B cell (primary cell): ENCODE measurements around the gene LGALS14. TPM values are rescaled to one million over a fixed set of nuclear protein-coding genes. Genes with fewer than 3 reads are reported as not detected.

Experiments
- ATAC-seq: fragments of 200-7000 bp; cut with Tn5 transposase; one replicate; pipeline ENCODE4 v1.10.0; 2021; ENCODE audit warnings: low read depth, mild to moderate bottlenecking, moderate number of reproducible peaks, moderate library complexity
- CTCF ChIA-PET: fragments of 350-600 bp; sonication (Branson Sonifier 250); formaldehyde crosslinking; loops from one replicate; lab custom pipeline; 2021; ENCODE audit warnings: antibody characterized with exemption, inconsistent platforms; lab: Charles Lee
- POLR2A ChIA-PET: fragments of 350-600 bp; sonication (Branson Sonifier 250); formaldehyde crosslinking; loops from one replicate; lab custom pipeline; 2021; ENCODE audit warnings: antibody characterized with exemption; lab: Charles Lee
- DNase-seq: peaks from one replicate; pipeline ENCODE4 v3.0.0; 2013
- H2AFZ ChIP-seq: 2 replicates; pipeline ENCODE4 v1.6.1; 2012; ENCODE audit warnings: mild to moderate bottlenecking, low read depth, low read length; ENCODE audit not compliant: insufficient read depth, poor library complexity, severe bottlenecking
- H3K27ac ChIP-seq, 2 donors: 1 replicate in 1 of 2; 2 replicates in 1 of 2; pipeline ENCODE4 v1.5.1; 2012 to 2013; ENCODE audit warnings: low read length in 2 of 2, mild to moderate bottlenecking in 2 of 2, moderate library complexity in 1 of 2
- H3K27me3 ChIP-seq, 4 experiments: fragments of 200-600 bp in 1 of 4; sonication (generic) in 1 of 4; replicated peaks in 1 of 4; 1 replicate in 2 of 4; 2 replicates in 2 of 4; pipeline versions ENCODE4 v1.6.1 to v1.7.0; 2013 to 2016; ENCODE audit warnings: low read length in 3 of 4, mild to moderate bottlenecking in 2 of 4, mixed read lengths in 1 of 4, moderate library complexity in 1 of 4; ENCODE audit not compliant: insufficient read depth in 4 of 4, control insufficient read depth in 3 of 4; ENCODE audit errors: control extremely low read depth in 1 of 4
- H3K36me3 ChIP-seq, 2 experiments: replicated peaks in 1 of 2; 1 replicate in 1 of 2; 2 replicates in 1 of 2; pipeline versions ENCODE4 v1.6.1 to v1.7.1; 2013; ENCODE audit warnings: low read length in 1 of 2; ENCODE audit not compliant: insufficient read depth in 2 of 2, control insufficient read depth in 1 of 2; ENCODE audit errors: control extremely low read depth in 1 of 2, extremely low read depth in 1 of 2
- H3K4me1 ChIP-seq, 2 donors: fragments of 200-600 bp in 1 of 2; sonication (generic) in 1 of 2; 1 replicate in 1 of 2; 2 replicates in 1 of 2; pipeline versions ENCODE4 v1.5.1 to v1.6.1; 2013 to 2017; ENCODE audit warnings: low read length in 2 of 2; ENCODE audit not compliant: control insufficient read depth in 2 of 2, insufficient read depth in 2 of 2
- H3K4me2 ChIP-seq: replicated peaks from 2 replicates; pipeline ENCODE3; 2012; ENCODE audit warnings: mild to moderate bottlenecking, low read depth, low read length; ENCODE audit not compliant: poor library complexity, severe bottlenecking
- H3K4me3 ChIP-seq, 5 experiments: fragments of 200-600 bp in 1 of 5; sonication (generic) in 1 of 5; 1 replicate in 3 of 5; 2 replicates in 2 of 5; pipeline versions ENCODE4 v1.5.1 to v1.7.0; 2011 to 2016; ENCODE audit warnings: low read length in 4 of 5, mild to moderate bottlenecking in 4 of 5, low read depth in 2 of 5, control low read depth in 1 of 5, moderate library complexity in 1 of 5; ENCODE audit not compliant: insufficient read depth in 1 of 5; ENCODE audit errors: control extremely low read depth in 1 of 5, extremely low read depth in 1 of 5
- H3K79me2 ChIP-seq: fragments of 200-600 bp; sonication (generic); one replicate; pipeline ENCODE4 v1.6.0; 2016; ENCODE audit warnings: low read length; ENCODE audit not compliant: control insufficient read depth, insufficient read depth
- H3K9ac ChIP-seq: fragments of 200-600 bp; sonication (generic); 2 replicates; pipeline ENCODE4 v1.6.1; 2017; ENCODE audit warnings: mild to moderate bottlenecking, low read length, moderate library complexity
- H3K9me3 ChIP-seq, 3 donors: one replicate each; pipeline versions ENCODE4 v1.6.1 to v1.7.1; 2013; ENCODE audit warnings: low read length in 2 of 3; ENCODE audit not compliant: control insufficient read depth in 2 of 3, insufficient read depth in 1 of 3; ENCODE audit errors: control extremely low read depth in 1 of 3
- H4K20me1 ChIP-seq: 2 replicates; pipeline ENCODE4 v1.6.0; 2012; ENCODE audit warnings: mild to moderate bottlenecking, low read length; ENCODE audit not compliant: insufficient read depth, control insufficient read depth, poor library complexity, severe bottlenecking
- H3K27ac Mint-ChIP-seq: one replicate; pipeline ENCODE4 v1.8.0; 2021; ENCODE audit warnings: mixed read lengths
- H3K27me3 Mint-ChIP-seq: one replicate; pipeline ENCODE4 v1.8.0; 2021; ENCODE audit warnings: mixed read lengths
- H3K4me1 Mint-ChIP-seq: one replicate; pipeline ENCODE4 v1.8.0; 2021; ENCODE audit warnings: mixed read lengths
- H3K4me3 Mint-ChIP-seq: one replicate; pipeline ENCODE4 v1.8.0; 2021; ENCODE audit warnings: mixed read lengths
- H3K9me3 Mint-ChIP-seq: one replicate; pipeline ENCODE4 v1.8.0; 2022; ENCODE audit warnings: mixed read lengths; ENCODE audit not compliant: insufficient read depth
- EZH2 ChIP-seq: IDR thresholded peaks from 2 replicates; pipeline ENCODE4 v1.6.1; 2012; ENCODE audit warnings: borderline replicate concordance, low read depth, mild to moderate bottlenecking, moderate library complexity, low read length; ENCODE audit not compliant: insufficient read depth, poor library complexity, severe bottlenecking
- WGBS: methylation state at CpG from one replicate; pipeline ENCODE4 v1.1.5; 2013; ENCODE audit warnings: missing lambda C conversion rate; ENCODE audit not compliant: insufficient coverage; 5-methylcytosine and 5-hydroxymethylcytosine counted together
- intact Hi-C: fragments of 100-400 bp; cut with micrococcal nuclease; formaldehyde crosslinking; loops from one replicate; pipeline ENCODE4 v1.10.0; 2022
- polyA plus RNA-seq: library from polyadenylated mRNA; depleted of rRNA; stranded (reverse); fragments of >200 nt; gene quantifications from 2 replicates; pipeline ENCODE4 v1.2.3, GENCODE V29; 2012
- total RNA-seq, 2 donors: library from RNA; stranded (reverse); fragments of 120-200 nt in 1 of 2; gene quantifications; 1 replicate in 1 of 2; 2 replicates in 1 of 2; pipeline versions ENCODE4 v1.2.3 to v1.2.4, GENCODE V29; 2013 to 2022
- TF ChIP-seq, protein P1 (sequence below): fragments of 200-600 bp; IDR thresholded peaks from one replicate; pipeline ENCODE4 v1.8.0; 2022; ENCODE audit warnings: antibody characterized with exemption, mild to moderate bottlenecking

Gene LGALS14
- total and polyA plus RNA-seq, 2 donors (not counting 1 experiment from before 2014, with no cell fraction given) = not detected

DNA sequence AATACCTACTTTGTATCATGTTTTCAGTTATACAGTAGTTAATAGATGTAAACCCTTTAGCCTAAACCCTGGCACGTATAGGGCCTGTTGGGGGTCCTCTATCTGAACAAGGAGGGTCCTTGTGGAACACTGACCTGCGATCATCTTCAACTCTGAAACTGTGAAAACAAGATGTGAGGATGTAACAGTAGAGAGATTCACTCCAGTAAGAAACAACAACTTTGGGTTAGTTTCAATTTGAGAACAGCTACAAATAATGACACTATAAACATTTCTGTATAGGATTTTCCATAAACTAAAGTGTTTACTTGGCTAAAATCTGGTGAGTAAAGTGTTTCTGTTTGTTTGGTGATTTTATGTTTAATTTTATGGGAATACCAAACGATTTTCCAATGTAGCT lies 31.4 kb downstream of the LGALS14 start:
- ATAC-seq (no peak), DNase-seq (no peak)
- Histone ChIP-seq H2AFZ (no peak overlapping the region), H3K9me3 (no peaks in the 10 kb centered on the region), H3K36me3 (no peaks in the 10 kb centered on the region), H3K4me3 (no peak overlapping the region), H3K9ac (no peak overlapping the region), H3K79me2 (no peaks in the 10 kb centered on the region), H4K20me1 (no peaks in the 10 kb centered on the region), H3K27ac (no peak overlapping the region), H3K4me1 (no peaks in the 10 kb centered on the region), H3K4me2 (no peak overlapping the region), H3K27me3 (peaks cover 0 to 9% (median 2%) of the 10 kb centered on the region in 4 experiments)
- H3K4me3 Mint-ChIP-seq = no peak overlapping the region
- intact Hi-C loops = no loop called here
- ChIA-PET POLR2A (no interaction called here), CTCF (no interaction called here)
- no peaks in the 10 kb centered on the region for H3K4me1 Mint-ChIP-seq
- no peaks in the 10 kb centered on the region for H3K9me3 Mint-ChIP-seq
- peaks cover 35% of the 10 kb centered on the region for H3K27me3 Mint-ChIP-seq
- no peak for TF ChIP-seq EZH2
- TF ChIP-seq, protein P1, sequence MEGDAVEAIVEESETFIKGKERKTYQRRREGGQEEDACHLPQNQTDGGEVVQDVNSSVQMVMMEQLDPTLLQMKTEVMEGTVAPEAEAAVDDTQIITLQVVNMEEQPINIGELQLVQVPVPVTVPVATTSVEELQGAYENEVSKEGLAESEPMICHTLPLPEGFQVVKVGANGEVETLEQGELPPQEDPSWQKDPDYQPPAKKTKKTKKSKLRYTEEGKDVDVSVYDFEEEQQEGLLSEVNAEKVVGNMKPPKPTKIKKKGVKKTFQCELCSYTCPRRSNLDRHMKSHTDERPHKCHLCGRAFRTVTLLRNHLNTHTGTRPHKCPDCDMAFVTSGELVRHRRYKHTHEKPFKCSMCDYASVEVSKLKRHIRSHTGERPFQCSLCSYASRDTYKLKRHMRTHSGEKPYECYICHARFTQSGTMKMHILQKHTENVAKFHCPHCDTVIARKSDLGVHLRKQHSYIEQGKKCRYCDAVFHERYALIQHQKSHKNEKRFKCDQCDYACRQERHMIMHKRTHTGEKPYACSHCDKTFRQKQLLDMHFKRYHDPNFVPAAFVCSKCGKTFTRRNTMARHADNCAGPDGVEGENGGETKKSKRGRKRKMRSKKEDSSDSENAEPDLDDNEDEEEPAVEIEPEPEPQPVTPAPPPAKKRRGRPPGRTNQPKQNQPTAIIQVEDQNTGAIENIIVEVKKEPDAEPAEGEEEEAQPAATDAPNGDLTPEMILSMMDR = no peak
- H3K27ac Mint-ChIP-seq = no peak overlapping the region
- no CpG with 5 or more reads among the region's 3 CpGs for WGBS

DNA sequence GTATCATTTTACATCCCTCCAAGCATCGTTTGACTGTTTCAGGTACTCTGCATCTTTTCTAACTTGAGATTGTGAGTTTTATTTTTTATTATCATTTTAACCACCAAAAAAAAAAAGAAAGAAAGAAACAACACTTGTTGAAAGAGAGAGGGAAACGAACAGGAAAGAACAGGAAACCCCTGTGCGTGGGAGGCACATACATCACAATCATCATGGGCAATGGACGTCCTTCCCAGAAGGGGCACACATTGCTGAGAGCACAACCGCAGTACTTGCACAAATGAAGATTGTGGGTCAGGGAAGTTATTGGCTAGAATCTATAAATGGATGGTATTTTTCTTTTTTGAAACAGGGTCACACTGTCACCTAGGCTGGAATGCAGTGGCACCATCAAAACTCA lies 31.8 kb downstream of the LGALS14 start:
- Mint-ChIP-seq H3K27me3 (peaks cover 33% of the 10 kb centered on the region), H3K9me3 (peaks cover under 1% of the 10 kb centered on the region), H3K27ac (no peak overlapping the region), H3K4me3 (no peak overlapping the region), H3K4me1 (no peaks in the 10 kb centered on the region)
- Histone ChIP-seq H3K4me1 (no peaks in the 10 kb centered on the region), H2AFZ (no peak overlapping the region), H3K79me2 (no peaks in the 10 kb centered on the region), H3K27me3 (peaks cover 0 to 8% (median 2%) of the 10 kb centered on the region in 4 experiments), H3K27ac (no peak overlapping the region), H3K36me3 (no peaks in the 10 kb centered on the region), H3K4me2 (no peak overlapping the region), H3K9me3 (no peaks in the 10 kb centered on the region), H3K4me3 (no peak overlapping the region), H4K20me1 (no peaks in the 10 kb centered on the region), H3K9ac (no peak overlapping the region)
- no peak for DNase-seq
- CTCF ChIA-PET = no interaction called here
- intact Hi-C loops = no loop called here
- WGBS = no CpG with 5 or more reads among the region's 5 CpGs
- no peak for TF ChIP-seq EZH2
- TF ChIP-seq, protein P1 = no peak
- ATAC-seq = no peak
- POLR2A ChIA-PET = no interaction called here
